H1 (cell line): ENCODE data around the gene SMIM35. TPM values are rescaled to one million over a fixed set of nuclear protein-coding genes. Genes with fewer than 3 reads are reported as not detected.

Source experiments
- CTCF ChIA-PET: fragments of 300-600 bp; sonication (Branson Sonifier 250); formaldehyde crosslinking; loops from one replicate; lab custom pipeline; 2021; ENCODE audit not compliant: partially characterized antibody; lab: Charles Lee
- POLR2A ChIA-PET: fragments of 300-600 bp; sonication (Branson Sonifier 250); formaldehyde crosslinking; loops from one replicate; lab custom pipeline; 2021; ENCODE audit warnings: inconsistent platforms; ENCODE audit not compliant: partially characterized antibody; lab: Charles Lee
- DNase-seq, 2 experiments: peaks; one replicate each; pipeline versions ENCODE4 v3.0.0 to v3.0.0-alpha.2; 2010 to 2022; ENCODE audit warnings: low spot score in 2 of 2, low read depth in 1 of 2, mixed read lengths in 1 of 2
- FAIRE-seq: peaks from 2 replicates; lab custom pipeline; 2011; peaks lifted over from hg19 to GRCh38; lab: Jason Lieb, UNC
- H2AFZ ChIP-seq: 2 replicates; pipeline ENCODE4 v1.8.1; 2012; ENCODE audit warnings: low read length, inconsistent platforms
- H2AK5ac ChIP-seq: 2 replicates; pipeline ENCODE4 v1.6.1; 2013; ENCODE audit warnings: low read depth, low read length
- H2BK120ac ChIP-seq: replicated peaks from 2 replicates; pipeline ENCODE3; 2013; ENCODE audit warnings: low read depth, low read length, inconsistent platforms
- H2BK12ac ChIP-seq: 2 replicates; pipeline ENCODE4 v1.6.1; 2013; ENCODE audit warnings: low read depth, low read length
- H2BK15ac ChIP-seq: 2 replicates; pipeline ENCODE4 v1.6.1; 2013; ENCODE audit warnings: low read length
- H2BK20ac ChIP-seq: 2 replicates; pipeline ENCODE4 v1.6.1; 2013; ENCODE audit warnings: low read length
- H2BK5ac ChIP-seq: 2 replicates; pipeline ENCODE4 v1.6.1; 2013; ENCODE audit warnings: low read depth, low read length
- H3K14ac ChIP-seq: 2 replicates; pipeline ENCODE4 v1.6.1; 2013; ENCODE audit warnings: inconsistent platforms; ENCODE audit not compliant: insufficient read length
- H3K18ac ChIP-seq: 2 replicates; pipeline ENCODE4 v1.6.1; 2013; ENCODE audit warnings: low read length; ENCODE audit errors: extremely low read depth
- H3K23ac ChIP-seq: 2 replicates; pipeline ENCODE4 v1.6.1; 2013; ENCODE audit warnings: inconsistent platforms; ENCODE audit not compliant: insufficient read length
- H3K23me2 ChIP-seq: 2 replicates; pipeline ENCODE4 v1.6.1; 2013; ENCODE audit warnings: low read depth, low read length
- H3K27ac ChIP-seq: 2 replicates; pipeline ENCODE4 v1.6.1; 2011; ENCODE audit warnings: low read depth, low read length, inconsistent platforms
- H3K27me3 ChIP-seq, 4 experiments: replicated peaks in 1 of 4; 1 replicate in 1 of 4; 2 replicates in 3 of 4; pipeline versions ENCODE4 v1.6.1 to v1.8.1; 2011 to 2013; ENCODE audit warnings: low read length in 3 of 4, mild to moderate bottlenecking in 3 of 4, inconsistent platforms in 2 of 4, mixed read lengths in 2 of 4, moderate library complexity in 1 of 4; ENCODE audit not compliant: control insufficient read depth in 3 of 4, insufficient read depth in 3 of 4; ENCODE audit errors: extremely low read depth in 1 of 4
- H3K36me3 ChIP-seq, 4 experiments: 2 replicates each; pipeline versions ENCODE4 v1.6.1 to v1.8.1; 2011 to 2013; ENCODE audit warnings: mild to moderate bottlenecking in 4 of 4, low read length in 3 of 4, moderate library complexity in 2 of 4, control low read depth in 1 of 4, inconsistent platforms in 1 of 4; ENCODE audit not compliant: insufficient read depth in 4 of 4, control insufficient read depth in 2 of 4
- H3K4ac ChIP-seq: replicated peaks from 2 replicates; pipeline ENCODE3; 2013; ENCODE audit warnings: low read length, low read depth, mixed read lengths, inconsistent platforms; ENCODE audit not compliant: insufficient read length
- H3K4me1 ChIP-seq, 4 experiments: replicated peaks in 1 of 4; 1 replicate in 1 of 4; 2 replicates in 3 of 4; pipeline versions ENCODE4 v1.6.1 to v1.8.1; 2011 to 2013; ENCODE audit warnings: low read length in 3 of 4, inconsistent platforms in 2 of 4, mixed read lengths in 1 of 4; ENCODE audit not compliant: insufficient read depth in 4 of 4, control insufficient read depth in 3 of 4
- H3K4me2 ChIP-seq, 2 experiments: 2 replicates each; pipeline versions ENCODE4 v1.6.1 to v1.8.1; 2011 to 2013; ENCODE audit warnings: low read depth in 2 of 2, low read length in 2 of 2, control low read depth in 1 of 2, inconsistent platforms in 1 of 2, mild to moderate bottlenecking in 1 of 2; ENCODE audit not compliant: insufficient read depth in 1 of 2
- H3K4me3 ChIP-seq, 4 experiments: fragments of 200-600, 300-600 bp in 1 of 4; sonication (generic), shearing (Covaris generic), sonication (Bioruptor Twin) in 1 of 4; 2 replicates each; pipeline versions ENCODE4 v1.5.1 to v1.8.1; 2011 to 2016; ENCODE audit warnings: low read length in 4 of 4, low read depth in 3 of 4, control low read depth in 2 of 4, inconsistent platforms in 2 of 4, mild to moderate bottlenecking in 2 of 4, mixed read lengths in 1 of 4, moderate library complexity in 1 of 4; ENCODE audit not compliant: insufficient read depth in 2 of 4; ENCODE audit errors: extremely low read depth in 1 of 4
- H3K56ac ChIP-seq: replicated peaks from 2 replicates; pipeline ENCODE3; 2013; ENCODE audit warnings: low read depth, mild to moderate bottlenecking, mixed read lengths, low read length, inconsistent platforms; ENCODE audit not compliant: insufficient read length
- H3K79me1 ChIP-seq: 2 replicates; pipeline ENCODE4 v1.6.1; 2013; ENCODE audit warnings: low read depth, low read length, control low read depth
- H3K79me2 ChIP-seq, 2 experiments: 2 replicates each; pipeline versions ENCODE4 v1.6.1 to v1.8.1; 2012 to 2013; ENCODE audit warnings: low read length in 2 of 2, mild to moderate bottlenecking in 2 of 2, inconsistent platforms in 1 of 2; ENCODE audit not compliant: insufficient read depth in 2 of 2, control insufficient read depth in 1 of 2
- H3K9ac ChIP-seq, 4 experiments: replicated peaks in 1 of 4; 1 replicate in 1 of 4; 2 replicates in 3 of 4; pipeline versions ENCODE4 v1.6.1 to v1.8.1; 2011 to 2013; ENCODE audit warnings: low read depth in 3 of 4, low read length in 3 of 4, control low read depth in 2 of 4, mild to moderate bottlenecking in 2 of 4, moderate library complexity in 2 of 4, inconsistent platforms in 1 of 4; ENCODE audit errors: extremely low read depth in 1 of 4
- H3K9me3 ChIP-seq, 2 experiments: 2 replicates each; pipeline versions ENCODE4 v1.6.1 to v1.8.1; 2012 to 2013; ENCODE audit warnings: mild to moderate bottlenecking in 2 of 2, moderate library complexity in 2 of 2, control low read depth in 1 of 2, inconsistent platforms in 1 of 2, low read depth in 1 of 2, low read length in 1 of 2, mixed read lengths in 1 of 2; ENCODE audit not compliant: insufficient read depth in 2 of 2
- H4K20me1 ChIP-seq, 2 experiments: replicated peaks in 1 of 2; 2 replicates each; pipeline versions ENCODE3 to v1.8.1; 2011 to 2013; ENCODE audit warnings: inconsistent platforms in 2 of 2, low read length in 2 of 2, mild to moderate bottlenecking in 1 of 2; ENCODE audit not compliant: insufficient read depth in 2 of 2, control insufficient read depth in 1 of 2
- H4K5ac ChIP-seq: 2 replicates; pipeline ENCODE4 v1.6.1; 2013; ENCODE audit warnings: low read length, low read depth, mixed read lengths, inconsistent platforms; ENCODE audit not compliant: insufficient read length
- H4K8ac ChIP-seq: 2 replicates; pipeline ENCODE4 v1.8.0; 2013; ENCODE audit warnings: mild to moderate bottlenecking, moderate library complexity, low read length, inconsistent platforms; ENCODE audit not compliant: insufficient read depth; ENCODE audit errors: extremely low read depth
- H4K91ac ChIP-seq: replicated peaks from 2 replicates; pipeline ENCODE3; 2013; ENCODE audit warnings: low read length, mixed read lengths, inconsistent platforms; ENCODE audit not compliant: insufficient read length
- CTBP2 ChIP-seq: IDR thresholded peaks from 2 replicates; pipeline ENCODE4 v1.7.0; 2011; ENCODE audit warnings: borderline replicate concordance, mild to moderate bottlenecking, moderate library complexity, mixed read lengths, low read length; ENCODE audit not compliant: insufficient read depth, insufficient read length
- FOSL1 ChIP-seq: IDR thresholded peaks from 2 replicates; pipeline ENCODE4 v1.6.1; 2011; ENCODE audit warnings: mild to moderate bottlenecking, low read depth, low read length, moderate library complexity; ENCODE audit not compliant: insufficient read depth
- KDM5A ChIP-seq: fragments of 200-600 bp; IDR thresholded peaks from 2 replicates; pipeline ENCODE4 v1.7.1; 2012; ENCODE audit warnings: mild to moderate bottlenecking, low read length, inconsistent platforms, mixed read lengths
- NRF1 ChIP-seq: IDR thresholded peaks from 2 replicates; pipeline ENCODE4 v1.6.1; 2011; ENCODE audit warnings: mild to moderate bottlenecking, low read depth, low read length, improper control_type of control experiment
- POLR2A ChIP-seq, 2 experiments: IDR thresholded peaks; 1 replicate in 1 of 2; 2 replicates in 1 of 2; pipeline ENCODE4 v1.6.1; 2011; ENCODE audit warnings: low read depth in 2 of 2, low read length in 2 of 2, mild to moderate bottlenecking in 2 of 2; ENCODE audit errors: control extremely low read depth in 1 of 2
- RAD21 ChIP-seq, 2 experiments: IDR thresholded peaks in 1 of 2; conservative IDR thresholded peaks in 1 of 2; 2 replicates each; pipeline ENCODE4 v1.6.1; 2011; ENCODE audit warnings: low read depth in 2 of 2, low read length in 2 of 2, improper control_type of control experiment in 1 of 2, inconsistent platforms in 1 of 2, mild to moderate bottlenecking in 1 of 2, moderate library complexity in 1 of 2
- TAF7 ChIP-seq: optimal IDR thresholded peaks from 2 replicates; pipeline ENCODE3; 2011; ENCODE audit warnings: low read depth, mild to moderate bottlenecking, inconsistent platforms, low read length, moderate library complexity, borderline replicate concordance
- TBP ChIP-seq: IDR thresholded peaks from 2 replicates; pipeline ENCODE4 v1.6.1; 2011; ENCODE audit warnings: low read depth, low read length, improper control_type of control experiment
- WGBS, 2 experiments: shearing (Covaris generic) in 1 of 2; methylation state at CpG; one replicate each; pipeline versions ENCODE4 v1.1.6 to v1.1.7; 2013 to 2015; ENCODE audit warnings: low lambda C conversion rate in 2 of 2, mixed read lengths in 2 of 2, inconsistent platforms in 1 of 2, low coverage in 1 of 2, missing lambda C conversion rate in 1 of 2; ENCODE audit not compliant: insufficient replicate concordance in 2 of 2, insufficient coverage in 1 of 2, insufficient read length in 1 of 2; ENCODE audit errors: extremely low coverage in 1 of 2, missing lambda C conversion rate in 1 of 2; 5-methylcytosine and 5-hydroxymethylcytosine counted together
- polyA plus RNA-seq, 7 experiments: library from polyadenylated mRNA; depleted of rRNA in 3 of 7; stranded (reverse) in 5 of 7; unstranded in 2 of 7; fragments of >200 nt in 5 of 7; fragments of 200-250 nt in 2 of 7; gene quantifications; 1 replicate in 5 of 7; 2 replicates in 1 of 7; 4 replicates in 1 of 7; pipeline versions ENCODE4 v1.2.1 to v1.2.3, GENCODE V29; 2011 to 2013; ENCODE audit warnings: missing spikeins in 2 of 7, mixed read lengths in 2 of 7
- total RNA-seq: library from RNA; stranded (reverse); fragmentation: NEBNext Ultra II Directional; extraction: Animal tissue kit (Norgen Biotek cat#: 25700); gene quantifications from 2 replicates; pipeline ENCODE4 v1.2.1, GENCODE V29; 2021
- TF ChIP-seq, protein P1 (sequence below): IDR thresholded peaks from 2 replicates; pipeline ENCODE4 v1.6.1; 2012; ENCODE audit warnings: inconsistent platforms

SMIM35 gene
- total and polyA plus RNA-seq, 2 of the 8 experiments (the other 6 are each of a cell fraction or from before 2014, with no cell fraction given): not detected

DNA sequence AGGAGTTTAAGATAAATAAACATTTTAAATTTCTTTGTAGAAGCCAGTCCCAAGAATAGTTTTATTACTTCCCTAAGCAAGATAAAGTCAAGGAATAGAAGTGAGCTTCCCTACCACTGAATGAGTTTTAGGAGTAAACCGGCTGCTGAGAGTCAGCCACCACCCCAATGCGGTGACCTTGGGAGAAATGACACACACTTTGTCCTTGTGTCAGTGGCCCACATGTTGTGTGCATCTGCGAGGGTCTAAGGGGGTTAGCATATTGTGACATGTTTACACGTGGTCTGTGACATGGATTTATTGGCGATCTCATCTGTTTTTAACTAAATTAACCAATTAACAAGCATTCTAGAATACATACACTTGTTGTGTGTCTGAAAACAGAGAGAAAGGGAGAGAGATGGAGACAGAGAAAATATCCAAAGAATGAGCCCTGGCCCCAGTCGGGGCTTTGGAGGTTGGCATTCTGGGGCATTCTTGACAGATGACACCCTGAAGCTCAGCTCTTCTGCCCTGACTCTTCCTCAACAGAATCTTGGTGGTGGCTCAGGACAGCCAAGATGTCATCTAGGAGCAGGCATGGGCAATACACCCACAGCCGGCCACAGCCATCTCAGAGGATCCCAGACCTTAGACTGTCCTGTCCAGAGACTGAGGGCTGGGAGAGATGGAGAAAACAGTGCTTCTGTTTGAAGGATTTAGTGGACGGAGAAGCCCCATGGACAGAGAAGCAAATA lies 39.6 kb downstream of the SMIM35 start:
- Histone ChIP-seq H3K36me3 (no peaks in the 10 kb centered on the region), H3K14ac (no peak overlapping the region), H3K9ac (no peak overlapping the region), H2BK12ac (no peak overlapping the region), H4K5ac (no peak overlapping the region), H2AFZ (no peak overlapping the region), H3K23me2 (no peaks in the 10 kb centered on the region), H2BK15ac (no peak overlapping the region), H3K18ac (no peak overlapping the region), H4K91ac (no peak overlapping the region), H3K4me1 (no peaks in the 10 kb centered on the region), H3K79me2 (no peaks in the 10 kb centered on the region), H3K23ac (no peak overlapping the region), H3K27me3 (no peaks in the 10 kb centered on the region), H4K8ac (no peak overlapping the region), H3K27ac (no peak overlapping the region), H3K56ac (no peak overlapping the region), H2BK20ac (no peak overlapping the region), H2BK5ac (no peak overlapping the region), H3K9me3 (no peaks in the 10 kb centered on the region), H3K4me2 (no peak overlapping the region), H4K20me1 (no peaks in the 10 kb centered on the region), H2AK5ac (no peak overlapping the region), H3K4me3 (no peak overlapping the region), H3K79me1 (no peaks in the 10 kb centered on the region), H3K4ac (no peak overlapping the region), H2BK120ac (no peak overlapping the region)
- CTCF ChIA-PET: interaction anchor here (1.2 to 2.9 kb wide), 7 partner anchors 10 to 239 kb away, joined by 4 to 13 read pairs (median 5); no protein-coding TSS in a partner anchor
- POLR2A ChIA-PET: no interaction called here
- FAIRE-seq: no peak
- no peak for DNase-seq
- WGBS, 2 experiments: 86% methylated on average over 8 of the region's 8 CpGs; no CpG with 5 or more reads in 1 of the 2 experiments
- no peak for TF ChIP-seq CTBP2
- no peak for TF ChIP-seq TBP
- no peak for TF ChIP-seq POLR2A (IDR thresholded peaks at IDR 0.05; ENCODE audit: control extremely low read depth in 1 of 2, low read depth in 2 of 2, low read length in 2 of 2)
- TF ChIP-seq, protein P1, sequence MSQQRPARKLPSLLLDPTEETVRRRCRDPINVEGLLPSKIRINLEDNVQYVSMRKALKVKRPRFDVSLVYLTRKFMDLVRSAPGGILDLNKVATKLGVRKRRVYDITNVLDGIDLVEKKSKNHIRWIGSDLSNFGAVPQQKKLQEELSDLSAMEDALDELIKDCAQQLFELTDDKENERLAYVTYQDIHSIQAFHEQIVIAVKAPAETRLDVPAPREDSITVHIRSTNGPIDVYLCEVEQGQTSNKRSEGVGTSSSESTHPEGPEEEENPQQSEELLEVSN: no peak
- no peak for TF ChIP-seq TAF7
- TF ChIP-seq NRF1: no peak
- no peak for TF ChIP-seq KDM5A
- no peak for TF ChIP-seq FOSL1
- TF ChIP-seq RAD21 (IDR thresholded peaks at IDR 0.05 in 1 of 2, conservative IDR thresholded peaks at IDR 0.05 in 1 of 2; ENCODE audit: low read depth in 2 of 2, low read length in 2 of 2): no peak
